GM20431 (cell line): ENCODE data around the gene MVK.

ENCODE experiments used
- in situ Hi-C: fragments of 300-500 bp; cut with MseI, MboI; formaldehyde crosslinking; loops from one replicate; pipeline ENCODE4 v1.15.0; 2020; ENCODE audit warnings: low sequenced_read_pairs; ENCODE audit not compliant: unreplicated experiment

Gene MVK

DNA sequence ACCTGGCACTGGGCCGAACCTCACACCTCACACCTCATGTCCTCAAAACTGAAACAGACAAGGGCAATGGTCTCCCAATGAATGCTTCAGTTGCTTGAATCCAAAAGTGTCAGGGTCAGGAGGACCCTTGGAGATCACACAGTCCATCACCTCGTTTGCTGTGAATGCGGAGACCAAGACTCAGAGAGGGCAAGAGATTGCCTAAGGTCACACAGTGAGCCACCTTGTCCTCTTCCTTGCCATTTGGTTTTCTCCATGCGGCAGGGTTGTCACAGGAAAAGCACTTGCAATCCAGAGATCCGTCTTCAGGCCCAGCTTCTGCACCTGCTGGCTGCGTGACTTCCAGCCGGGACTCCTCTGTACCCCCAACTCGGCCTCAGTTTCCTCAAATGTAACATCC is 28.0 kb downstream of the MVK start:
- in situ Hi-C loops = loop anchor here (10.0 kb wide), 1 partner anchor 173 kb away; no protein-coding TSS in a partner anchor

DNA sequence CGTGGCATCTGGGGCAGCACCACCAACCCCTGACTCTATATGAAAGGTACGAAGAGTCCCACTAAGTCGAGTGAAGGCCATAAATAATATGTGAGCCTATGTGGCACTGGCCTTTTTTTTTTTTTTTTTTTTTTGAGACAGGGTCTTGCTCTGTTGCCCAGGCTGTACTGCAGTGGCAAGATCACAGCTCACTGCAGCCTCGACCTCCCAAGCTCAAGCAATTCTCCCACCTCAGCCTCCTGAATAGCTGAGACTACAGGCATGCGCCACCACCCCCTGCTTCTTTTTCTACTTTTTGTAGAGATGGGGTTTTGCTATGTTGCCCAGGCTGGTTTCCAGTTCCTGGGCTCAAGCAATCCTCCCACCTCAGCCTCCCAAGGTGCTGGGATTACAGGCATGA is 28.5 kb downstream of the MVK start:
- in situ Hi-C loops = loop anchor here (10.0 kb wide), 1 partner anchor 173 kb away; no protein-coding TSS in a partner anchor

DNA sequence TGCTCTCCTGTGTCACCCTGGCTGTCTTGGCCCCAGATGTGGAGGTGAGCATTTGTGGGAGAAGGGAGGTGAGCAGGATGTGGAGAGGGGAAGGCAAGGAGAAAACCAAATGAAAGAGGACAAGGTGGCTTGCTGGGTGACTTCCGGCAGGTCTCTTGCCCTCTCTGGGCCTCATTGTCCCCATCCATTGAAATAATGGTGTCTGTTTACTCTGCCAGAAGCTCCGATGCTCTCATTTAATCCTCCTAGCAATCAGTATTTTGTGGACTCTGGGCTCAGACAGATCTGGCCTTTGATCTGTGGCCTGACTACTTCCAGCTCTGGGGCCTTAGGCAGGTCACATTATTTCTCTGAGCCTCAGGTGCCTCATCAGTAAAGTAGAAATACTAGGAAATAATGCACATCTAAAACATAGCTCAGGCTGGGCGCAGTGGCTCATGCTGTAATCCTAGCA is 30.6 kb downstream of the MVK start:
- in situ Hi-C loops = loop anchor here (10.0 kb wide), 1 partner anchor 171 kb away; no protein-coding TSS in a partner anchor

DNA sequence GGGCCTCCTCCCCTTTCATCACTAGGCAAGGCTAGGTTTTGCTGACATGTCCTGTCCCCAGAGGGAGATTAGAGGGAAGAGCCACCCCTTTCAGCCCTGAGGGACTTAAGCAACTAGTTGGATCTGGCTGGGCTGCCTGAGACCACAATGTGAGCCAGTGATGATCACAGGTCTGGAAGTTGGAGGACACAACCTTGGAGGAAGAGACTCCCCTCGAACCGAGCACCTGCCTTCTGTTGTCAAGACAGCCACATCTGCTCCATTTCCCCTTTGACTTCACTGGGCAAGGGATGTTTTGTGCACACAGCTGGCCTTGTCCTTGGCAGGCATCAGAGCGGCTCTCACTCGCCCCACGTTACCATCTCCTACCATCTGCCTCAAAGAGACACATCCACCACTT is 31.4 kb downstream of the MVK start:
- in situ Hi-C loops = loop anchor here (10.0 kb wide), 1 partner anchor 170 kb away; no protein-coding TSS in a partner anchor

DNA sequence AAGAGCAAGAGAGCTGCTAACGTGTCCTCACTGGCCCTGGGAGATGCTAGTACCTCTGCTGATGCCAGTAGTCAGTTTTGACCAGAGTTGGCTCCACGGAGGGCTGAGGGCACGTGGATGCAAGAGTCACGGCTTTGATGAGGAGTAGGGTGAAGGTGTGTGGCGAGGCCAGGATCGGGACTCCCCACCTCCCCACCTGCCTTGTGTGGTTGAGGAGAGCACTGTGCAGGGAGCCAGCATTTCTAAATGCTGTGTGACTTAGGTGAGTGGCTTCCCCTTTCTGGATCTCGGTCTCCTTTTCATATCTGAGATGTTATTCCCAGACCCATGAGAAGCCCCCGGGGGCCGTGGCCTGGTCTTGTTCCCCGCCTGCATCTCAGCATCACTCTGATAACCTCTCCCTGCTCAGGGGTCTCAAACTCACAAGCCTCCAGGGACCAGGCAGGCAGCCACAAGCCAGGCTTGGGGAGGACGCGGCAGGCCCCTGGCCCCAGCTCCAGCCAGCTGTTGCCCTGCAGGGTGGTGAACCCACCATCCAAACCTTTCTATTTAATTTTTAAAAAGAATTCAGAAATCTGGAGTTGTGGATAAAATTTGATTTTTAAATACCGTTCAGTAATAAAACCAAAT is 32.1 kb downstream of the MVK start:
- in situ Hi-C loops = loop anchor here (10.0 kb wide), 1 partner anchor 169 kb away; no protein-coding TSS in a partner anchor

DNA sequence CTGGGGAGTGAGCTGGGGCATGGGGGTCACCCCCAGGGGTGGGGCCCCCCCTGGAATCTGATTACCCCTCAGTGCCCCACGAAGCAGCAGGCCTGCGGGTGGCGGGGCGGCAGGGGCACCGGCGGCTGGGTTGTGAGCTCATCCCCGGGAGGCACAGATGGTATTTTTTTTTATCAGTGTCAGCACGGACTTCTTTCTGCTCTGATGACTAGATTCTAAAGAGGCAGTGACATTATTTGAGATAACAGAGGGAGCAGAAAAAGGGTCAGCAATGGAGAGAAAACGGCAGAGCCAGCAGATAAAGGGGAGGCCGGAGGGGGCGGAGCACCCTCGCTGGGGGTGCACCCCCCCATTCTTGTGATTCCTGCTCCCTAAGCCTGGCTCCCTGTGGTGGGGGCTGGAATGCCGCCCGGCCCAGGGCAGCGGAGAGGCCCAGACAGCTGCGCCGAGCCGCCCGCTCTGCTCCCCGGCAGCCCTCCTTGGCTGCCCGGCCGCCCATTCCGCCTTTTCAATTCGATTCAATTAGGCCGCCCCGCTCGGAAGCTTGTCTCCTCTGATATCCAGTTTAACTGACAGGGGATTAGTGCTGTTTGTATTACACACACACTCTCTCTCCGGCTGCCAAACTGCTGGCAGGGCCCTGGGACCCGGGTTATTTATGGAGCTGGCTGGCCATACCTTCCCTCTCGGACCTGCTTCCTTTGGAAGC is 32.9 kb downstream of the MVK start:
- in situ Hi-C loops = loop anchor here (10.0 kb wide), 1 partner anchor 168 kb away; no protein-coding TSS in a partner anchor

DNA sequence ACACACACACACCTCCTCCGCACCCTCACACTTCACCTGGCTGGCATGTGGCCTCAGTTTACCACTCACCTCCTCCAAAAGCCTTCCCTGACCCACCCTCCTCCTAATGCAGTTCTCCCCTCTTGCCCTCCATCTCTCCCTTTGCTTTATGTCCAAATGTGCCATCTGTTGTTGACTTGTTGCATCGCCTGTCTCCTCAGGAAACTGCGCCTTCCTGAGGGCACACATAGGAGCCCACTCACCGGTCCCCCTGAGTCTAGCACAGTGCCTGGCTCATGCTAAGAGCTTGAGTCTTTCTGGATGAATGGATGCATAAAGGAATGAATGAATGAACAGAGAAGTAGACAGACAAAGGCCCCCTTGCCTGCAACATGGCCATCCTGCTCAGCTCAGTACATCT is 34.0 kb downstream of the MVK start:
- in situ Hi-C loops = loop anchor here (10.0 kb wide), 1 partner anchor 167 kb away; no protein-coding TSS in a partner anchor

DNA sequence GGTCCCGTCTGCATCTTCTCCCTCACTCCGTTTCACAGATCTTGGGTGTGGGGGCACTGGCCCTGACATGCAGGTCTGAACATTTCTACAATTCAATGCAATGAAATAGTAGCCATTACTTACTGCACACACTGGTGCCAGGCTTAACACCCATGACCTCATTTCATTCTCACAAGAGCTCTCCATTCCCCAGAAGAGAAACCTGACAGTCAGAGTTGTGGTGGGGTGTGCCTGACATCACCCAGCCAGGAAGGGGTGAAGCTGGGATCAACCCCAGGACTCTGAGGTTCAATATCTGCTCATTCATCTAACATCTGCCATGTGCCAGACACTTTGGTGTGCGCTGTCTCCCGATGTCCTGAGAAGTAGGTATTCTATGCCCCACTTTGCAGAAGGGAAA is 34.7 kb downstream of the MVK start:
- in situ Hi-C loops = loop anchor here (10.0 kb wide), 1 partner anchor 167 kb away; no protein-coding TSS in a partner anchor

DNA sequence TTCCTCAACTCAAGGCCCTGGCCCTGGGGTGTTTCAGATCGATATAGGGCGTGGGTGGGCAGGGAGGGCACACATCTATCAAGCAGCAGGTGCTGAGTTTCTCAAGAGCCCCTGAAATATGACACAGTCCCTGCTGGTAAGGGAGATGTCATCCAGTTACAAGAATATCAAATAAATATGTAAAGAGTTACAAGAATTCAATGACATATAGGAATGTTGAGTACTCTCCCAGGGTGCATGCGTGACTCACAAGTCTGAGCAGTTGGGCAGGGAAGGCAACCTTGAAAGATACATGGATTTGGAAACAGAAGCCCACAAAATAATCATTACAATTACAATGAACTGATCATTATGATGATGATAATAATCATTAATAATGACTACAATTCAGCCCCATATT is 35.2 kb downstream of the MVK start:
- in situ Hi-C loops = loop anchor here (10.0 kb wide), 1 partner anchor 166 kb away; no protein-coding TSS in a partner anchor

DNA sequence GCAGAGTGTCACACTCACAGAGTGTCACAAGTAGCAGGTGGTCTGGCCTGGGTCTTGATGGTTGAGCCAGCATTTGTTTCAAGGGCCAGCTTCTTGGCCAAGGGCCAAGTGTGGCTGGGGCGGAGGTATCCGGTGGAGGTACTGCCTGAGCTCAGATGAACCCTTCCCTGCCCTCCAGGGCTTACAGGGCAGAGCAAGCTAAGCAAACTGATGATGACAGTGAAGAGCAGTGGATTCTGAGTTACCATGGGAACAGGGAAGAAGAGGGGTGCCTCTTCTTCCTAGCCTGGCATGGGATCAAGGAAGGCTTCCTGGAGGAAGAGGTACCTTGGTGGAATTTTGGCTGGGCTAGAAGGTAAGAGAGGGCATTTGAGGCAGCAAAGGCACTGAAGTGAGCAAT is 35.7 kb downstream of the MVK start:
- in situ Hi-C loops = loop anchor here (10.0 kb wide), 1 partner anchor 165 kb away; no protein-coding TSS in a partner anchor

DNA sequence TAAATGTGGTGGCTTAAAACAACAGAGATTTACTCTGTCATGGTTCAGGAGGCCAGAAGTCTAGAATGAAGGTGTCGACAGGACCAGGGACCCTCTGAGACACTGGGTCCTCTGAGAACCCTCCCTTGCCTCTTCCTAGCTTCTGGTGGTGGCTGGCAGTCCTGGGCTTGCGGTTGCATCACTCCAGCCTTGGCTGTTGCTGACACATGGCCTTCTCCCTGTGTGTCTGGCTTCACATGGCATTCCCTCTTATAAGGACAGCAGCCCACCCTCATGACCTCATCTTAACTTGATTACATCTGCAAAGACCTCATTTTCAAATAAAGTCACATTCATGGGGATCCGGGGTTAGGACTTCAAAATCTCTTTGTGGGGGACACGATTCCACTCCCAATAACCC is 36.9 kb downstream of the MVK start:
- in situ Hi-C loops = no loop called here

DNA sequence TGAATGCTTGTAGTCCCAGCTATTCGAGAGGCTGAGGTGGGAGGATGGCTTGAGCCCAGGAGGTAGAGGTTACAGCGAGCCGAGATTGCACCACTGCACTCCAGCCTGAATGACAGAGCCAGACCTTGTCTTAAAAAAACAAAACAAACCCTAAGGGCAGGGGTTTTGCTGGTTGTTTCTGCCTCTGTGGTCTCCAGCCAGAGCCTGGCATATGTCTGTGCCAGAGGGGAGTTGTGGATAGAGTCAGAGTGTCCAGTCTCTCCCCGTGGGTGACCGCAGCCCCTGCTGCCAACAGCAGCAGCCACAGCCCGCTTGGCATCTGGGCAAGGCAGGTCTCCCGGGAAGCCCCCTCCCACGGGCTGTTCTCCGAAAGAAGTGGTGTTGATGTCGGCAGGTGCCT is 37.6 kb downstream of the MVK start:
- in situ Hi-C loops = no loop called here

DNA sequence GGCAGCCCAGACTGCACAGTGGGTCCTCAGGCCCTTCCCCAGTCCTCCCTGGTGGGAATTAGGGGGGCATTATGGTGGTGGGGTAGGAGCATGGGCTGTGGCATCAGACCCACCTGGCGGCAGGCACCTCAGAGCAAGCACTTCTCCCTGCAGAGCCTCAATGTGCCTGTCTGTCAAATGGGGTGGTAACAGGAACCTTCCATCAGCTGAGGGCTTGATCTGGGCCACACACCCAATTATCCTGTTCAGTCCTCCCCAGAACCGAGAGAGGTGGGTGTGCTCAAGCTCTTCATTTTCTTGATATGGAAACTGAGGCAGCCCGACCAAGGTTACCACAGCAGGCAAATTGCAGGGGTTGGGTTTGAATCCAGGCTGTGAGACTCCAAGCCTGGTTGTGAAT is 38.4 kb downstream of the MVK start:
- in situ Hi-C loops = no loop called here

DNA sequence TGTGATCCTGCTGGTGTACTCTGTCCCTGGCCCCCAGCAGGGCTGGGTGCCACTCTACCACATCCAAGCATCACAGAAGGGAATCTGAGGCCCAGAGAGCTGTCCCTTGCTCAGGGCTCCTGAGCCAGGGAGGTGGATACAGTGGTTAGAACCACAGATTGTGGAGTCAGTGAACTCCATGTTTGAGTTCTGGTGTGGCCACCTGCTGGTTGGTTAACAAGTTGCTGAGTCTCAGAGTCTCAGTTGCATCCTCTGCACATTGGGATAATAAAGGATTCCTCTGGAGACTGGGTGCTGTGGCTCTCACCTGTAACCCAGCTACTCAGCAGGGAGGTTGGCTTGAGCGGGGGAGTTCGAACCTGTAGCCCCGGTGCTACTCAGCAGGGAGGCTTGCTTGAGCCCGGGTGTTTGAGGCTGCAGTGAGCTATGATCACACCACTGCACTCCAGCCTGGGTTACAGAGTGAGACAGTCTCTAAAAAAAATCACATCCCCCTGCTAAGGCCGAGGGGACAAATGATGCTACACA is 39.4 kb downstream of the MVK start:
- in situ Hi-C loops = no loop called here

DNA sequence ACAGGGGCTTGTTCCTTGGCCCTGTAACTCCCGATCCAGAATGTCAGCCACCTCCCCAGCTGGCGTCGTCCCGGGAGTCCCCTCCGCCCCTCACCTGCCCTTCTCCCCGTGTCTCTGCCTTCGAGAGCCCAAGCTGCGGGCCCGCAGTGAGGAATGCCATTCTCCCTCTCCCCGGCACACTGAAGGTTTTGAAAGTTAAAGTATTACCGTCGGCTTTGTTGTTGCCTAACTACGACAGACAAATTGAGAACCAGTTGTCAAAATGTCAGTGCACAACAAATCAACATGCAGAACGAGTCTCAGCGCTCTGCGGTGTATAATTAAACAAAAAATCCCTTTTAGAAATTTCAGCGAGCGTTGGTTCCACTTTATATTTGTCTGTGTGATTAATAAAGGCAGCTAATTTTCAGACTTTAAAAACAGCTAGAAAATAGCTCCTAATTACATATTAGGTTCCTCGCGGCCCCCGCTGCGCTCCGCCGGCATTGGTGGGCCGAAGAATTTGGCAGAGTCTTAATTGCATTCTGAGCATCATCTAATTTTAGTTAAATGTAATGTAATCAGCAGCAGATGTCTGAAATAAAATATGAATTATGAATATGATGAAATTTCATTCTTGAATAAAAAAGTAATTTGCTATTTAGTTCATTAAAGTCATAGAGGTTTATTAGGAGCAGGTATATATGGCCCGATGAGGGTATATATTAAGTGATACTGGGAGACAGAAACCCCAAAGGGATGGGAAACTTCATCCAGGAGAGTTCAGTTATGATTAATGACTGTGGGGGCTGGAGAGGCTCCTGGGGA is 40.3 kb downstream of the MVK start:
- in situ Hi-C loops = no loop called here

DNA sequence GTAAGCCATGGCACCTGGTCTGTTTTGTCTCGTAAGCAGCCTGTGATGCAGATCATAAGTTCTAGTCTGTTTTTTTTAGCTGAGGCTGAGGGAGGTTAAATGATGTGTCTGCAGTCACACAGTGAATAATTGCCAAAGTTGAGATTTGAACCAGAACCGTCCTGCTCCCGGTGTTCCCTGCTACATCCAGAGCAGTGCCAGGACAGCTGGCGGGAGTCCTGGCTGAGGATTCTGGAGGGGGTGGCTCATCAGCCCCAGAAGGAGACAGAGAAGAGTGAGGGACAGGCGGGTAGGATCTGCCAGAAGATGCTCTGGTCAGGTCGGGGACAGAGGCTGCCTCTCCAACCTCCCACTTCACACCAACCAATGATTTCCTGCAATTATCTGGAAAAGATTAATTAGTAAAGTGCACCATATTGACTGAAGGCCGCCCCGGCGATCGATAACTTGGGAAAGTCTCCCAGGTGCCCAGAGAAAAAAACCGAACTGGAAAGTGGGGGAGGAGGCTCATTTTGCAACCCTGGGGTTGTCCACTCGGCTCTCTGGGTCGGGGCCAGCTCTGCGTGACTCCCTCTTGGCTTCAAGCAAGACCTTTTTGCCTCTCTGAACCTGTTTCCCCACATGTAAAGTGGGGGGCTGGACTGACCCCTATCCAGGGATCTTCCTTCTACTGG is 42.1 kb downstream of the MVK start:
- in situ Hi-C loops = no loop called here

DNA sequence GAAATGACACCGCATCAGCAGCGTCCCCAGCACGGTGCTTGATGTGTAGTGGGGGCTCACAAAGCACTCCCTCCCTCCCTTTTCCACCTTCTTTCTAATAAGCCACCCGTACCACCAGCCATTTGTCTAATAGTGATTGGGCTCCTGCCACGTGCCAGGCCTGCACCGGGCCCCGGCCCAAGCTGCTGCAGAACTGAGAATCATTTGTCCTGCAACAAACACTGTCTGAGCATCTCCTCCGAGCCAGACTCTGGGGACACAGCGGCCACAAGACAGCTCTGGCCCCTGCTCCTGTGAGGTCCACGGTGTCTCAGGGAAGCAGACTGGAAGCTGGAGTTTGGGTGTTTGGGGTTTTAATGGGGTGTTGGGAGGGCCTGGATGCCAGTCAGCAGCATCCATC is 43.9 kb downstream of the MVK start:
- in situ Hi-C loops = no loop called here

DNA sequence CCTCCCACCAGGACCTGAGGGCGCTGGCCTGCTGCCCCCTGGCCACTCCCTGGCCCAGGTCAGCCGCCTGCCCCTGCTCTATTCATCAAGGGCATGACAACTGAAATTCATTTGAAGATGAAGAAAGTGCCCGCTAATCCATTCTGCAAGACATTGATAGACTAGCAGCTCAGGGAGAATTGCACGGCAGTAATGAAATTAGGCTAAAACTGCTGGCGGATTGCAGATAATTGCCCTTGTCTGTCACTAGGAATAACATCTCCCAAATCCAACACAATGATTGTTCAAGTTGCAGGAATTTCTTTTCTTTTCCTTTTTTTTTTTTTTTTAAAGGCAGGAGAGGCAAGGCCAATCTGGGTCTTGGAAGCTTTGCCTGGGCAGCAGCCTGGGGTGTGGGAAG is 44.5 kb downstream of the MVK start:
- in situ Hi-C loops = no loop called here

DNA sequence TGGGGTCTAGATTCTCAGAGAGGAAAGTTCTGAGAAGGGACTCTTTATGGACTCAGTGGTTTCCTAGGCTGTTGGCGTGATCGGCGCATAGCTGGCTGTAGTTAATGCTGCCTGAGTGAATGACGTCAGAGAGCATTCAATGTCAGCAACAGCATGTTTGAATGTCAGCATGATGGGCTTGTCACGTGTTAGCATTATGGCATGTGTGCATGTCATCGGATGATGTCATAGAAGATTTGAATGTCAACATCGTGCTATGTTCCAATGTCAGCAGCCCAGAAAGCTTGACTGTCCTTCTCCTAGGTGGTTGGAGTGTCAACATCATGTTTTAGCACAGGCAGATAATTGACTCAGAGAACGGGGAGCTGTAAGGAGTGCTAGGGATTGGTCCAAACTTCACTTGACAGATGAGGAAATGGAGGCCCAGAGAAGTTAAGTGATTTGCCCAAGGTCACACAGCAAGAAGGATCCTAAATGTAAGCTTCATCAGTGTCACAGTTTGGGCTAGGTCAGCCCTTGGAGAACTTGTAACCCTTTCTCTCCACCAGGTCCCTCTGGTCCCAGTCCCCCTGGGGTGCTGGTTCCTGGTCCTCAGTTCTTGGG is 45.5 kb downstream of the MVK start:
- in situ Hi-C loops = no loop called here
